Stomach smooth muscle (tissue), 2 donors: ENCODE measurements around the gene QSOX2.

ENCODE experiments used
- H3K27ac ChIP-seq: one replicate; pipeline ENCODE4 v1.7.0; 2013; ENCODE audit warnings: mild to moderate bottlenecking, low read length, inconsistent platforms
- H3K27me3 ChIP-seq, 2 donors: one replicate each; pipeline ENCODE4 v1.7.0; 2013; ENCODE audit warnings: low read length in 2 of 2; ENCODE audit not compliant: insufficient read depth in 2 of 2, control insufficient read depth in 1 of 2
- H3K36me3 ChIP-seq, 2 donors: one replicate each; pipeline ENCODE4 v1.7.0; 2013; ENCODE audit warnings: low read length in 2 of 2; ENCODE audit not compliant: control insufficient read depth in 2 of 2, insufficient read depth in 2 of 2
- H3K4me1 ChIP-seq: one replicate; pipeline ENCODE4 v1.7.0; 2013; ENCODE audit warnings: low read length; ENCODE audit not compliant: control insufficient read depth, insufficient read depth
- H3K4me3 ChIP-seq, 2 donors: one replicate each; pipeline ENCODE4 v1.7.0; 2013; ENCODE audit warnings: low read length in 2 of 2
- H3K9ac ChIP-seq, 2 donors: one replicate each; pipeline ENCODE4 v1.7.0; 2013; ENCODE audit warnings: low read length in 2 of 2, mild to moderate bottlenecking in 1 of 2
- H3K9me3 ChIP-seq, 2 donors: one replicate each; pipeline ENCODE4 v1.7.0; 2013; ENCODE audit warnings: low read length in 2 of 2; ENCODE audit not compliant: control insufficient read depth in 2 of 2
- donor health status: healthy.
- donor health status: Pancreatic carcinoma.

The QSOX2 gene

DNA sequence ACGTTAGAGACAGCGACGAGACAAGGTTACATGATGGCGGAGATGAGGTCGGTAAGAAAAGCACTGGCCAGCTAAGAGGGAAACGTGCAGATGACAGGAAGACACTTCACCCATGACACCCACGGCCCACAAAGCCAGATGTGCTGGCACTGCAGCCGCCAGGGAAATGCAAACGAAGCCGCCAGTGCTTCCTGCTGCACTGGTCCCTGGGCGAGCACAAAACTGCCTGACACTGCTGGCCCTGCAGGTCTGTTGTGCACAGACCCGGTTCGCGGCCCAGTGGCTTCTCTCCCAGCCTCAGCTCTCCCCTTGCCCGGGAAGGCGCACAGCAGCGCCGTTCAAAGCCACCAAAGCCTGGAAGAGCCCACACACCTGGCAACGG lies 20.3 kb downstream of the QSOX2 start:
- Histone ChIP-seq H3K36me3 (peaks cover 11 to 23% of the 10 kb centered on the region in 2 donors), H3K27ac (no peak overlapping the region), H3K4me3 (no peak overlapping the region)

DNA sequence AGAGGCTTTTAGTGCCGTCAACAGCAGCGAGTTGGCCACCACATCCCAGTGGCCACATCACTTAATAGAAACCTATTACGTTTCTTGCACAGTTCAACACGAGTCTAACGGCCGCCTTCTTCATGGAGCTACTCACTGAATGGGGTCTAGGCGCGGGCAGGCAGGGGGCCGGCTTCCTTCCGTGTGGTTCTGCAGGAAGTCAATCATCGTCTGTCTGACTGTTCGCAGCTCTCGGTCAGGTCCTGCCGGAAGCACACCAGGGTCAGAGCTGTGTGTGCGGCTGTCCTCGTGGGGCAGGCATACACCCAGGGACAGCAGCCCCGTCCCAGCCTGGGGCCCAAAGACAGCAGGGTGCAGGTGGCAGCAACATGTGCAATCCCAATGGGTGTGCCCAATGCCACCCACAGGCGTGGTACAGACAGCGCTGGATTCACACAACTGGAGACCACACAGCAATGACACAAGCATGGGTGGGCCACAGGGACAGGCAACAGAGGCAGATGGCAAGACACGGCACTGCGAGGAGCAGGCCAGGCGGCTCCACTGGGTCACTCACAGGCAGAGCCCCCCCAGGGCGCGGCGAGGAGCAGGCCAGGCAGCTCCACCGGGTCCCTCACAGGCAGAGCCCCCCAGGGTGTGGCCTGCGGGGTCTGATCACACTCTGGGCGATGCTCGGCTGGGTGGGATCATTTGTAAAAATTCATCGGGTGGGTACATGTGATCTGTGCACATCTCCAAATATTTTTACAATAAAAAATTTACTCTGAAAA lies 21.6 kb downstream of the QSOX2 start:
- no peak overlapping the region for H3K27ac ChIP-seq
- H3K4me3 ChIP-seq = no peak overlapping the region
- no peak overlapping the region for H3K9ac ChIP-seq
- peaks cover 11 to 25% of the 10 kb centered on the region in 2 donors for H3K36me3 ChIP-seq
- H3K27me3 ChIP-seq = no peaks in the 10 kb centered on the region
- no peaks in the 10 kb centered on the region for H3K9me3 ChIP-seq
- H3K4me1 ChIP-seq = no peaks in the 10 kb centered on the region

More for the DNA sequence above, 20.3 kb downstream of the QSOX2 start:
- Histone ChIP-seq H3K27me3 (no peaks in the 10 kb centered on the region), H3K4me1 (no peaks in the 10 kb centered on the region), H3K9ac (no peak overlapping the region), H3K9me3 (no peaks in the 10 kb centered on the region)

DNA sequence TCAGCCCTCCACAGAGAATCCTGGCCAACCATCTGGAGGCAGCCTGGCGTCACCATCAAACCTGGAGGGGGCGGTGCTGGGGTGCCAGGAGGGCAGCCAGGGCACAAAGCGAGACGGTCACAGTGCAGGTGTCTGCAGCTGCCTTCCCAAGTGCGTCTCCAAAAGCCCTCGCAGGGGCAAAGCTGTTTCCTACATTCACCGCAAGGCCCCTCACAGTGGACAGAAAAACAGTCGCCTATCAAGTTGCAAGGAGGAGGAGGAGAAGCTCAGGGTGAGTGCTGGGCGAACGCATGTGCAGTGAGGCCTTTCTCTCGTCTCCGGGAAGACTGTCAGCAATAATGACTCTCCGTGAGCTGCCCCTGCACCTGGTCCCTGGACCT lies 22.7 kb downstream of the QSOX2 start:
- no peak overlapping the region for H3K9ac ChIP-seq
- H3K27me3 ChIP-seq = no peaks in the 10 kb centered on the region
- H3K36me3 ChIP-seq = peaks cover 13 to 26% of the 10 kb centered on the region in 2 donors
- no peaks in the 10 kb centered on the region for H3K4me1 ChIP-seq
- H3K27ac ChIP-seq = no peak overlapping the region
- H3K4me3 ChIP-seq = no peak overlapping the region
- H3K9me3 ChIP-seq = no peaks in the 10 kb centered on the region

DNA sequence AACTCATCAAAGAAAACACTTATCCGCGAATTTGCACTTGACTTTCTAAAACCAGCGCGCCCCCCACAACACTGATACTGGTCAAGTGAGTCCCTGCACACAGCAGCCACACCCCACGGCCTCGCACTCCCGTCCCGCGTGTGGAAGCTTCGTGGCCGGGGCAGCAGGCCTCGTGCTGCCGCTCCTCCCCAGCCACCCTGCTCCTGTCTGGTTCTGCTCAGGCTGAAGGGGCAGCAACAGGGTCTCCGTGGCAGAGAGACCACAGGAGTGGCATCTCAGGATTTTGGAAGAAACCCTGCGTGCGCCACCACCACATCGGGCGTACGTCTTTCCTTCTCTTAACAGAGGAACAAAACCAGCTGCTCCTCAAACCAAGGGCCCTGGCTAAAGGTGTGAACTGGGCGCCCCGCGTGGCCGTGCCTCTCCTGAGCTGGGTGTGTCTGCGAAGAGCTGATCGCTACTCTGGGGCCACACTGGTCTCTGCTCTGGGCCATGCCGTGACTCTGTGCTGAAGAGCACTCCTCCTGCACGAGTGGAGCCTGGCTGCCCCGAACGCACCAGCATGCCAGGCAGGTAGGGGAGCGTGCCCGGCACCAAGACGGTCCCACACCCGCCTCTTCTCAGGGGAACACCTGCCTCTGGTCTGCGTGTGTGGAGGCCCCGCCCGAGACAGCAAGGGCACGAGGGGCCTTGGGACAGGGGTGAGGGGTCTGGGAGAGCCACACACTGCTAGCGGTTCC lies 23.3 kb downstream of the QSOX2 start:
- no peak overlapping the region for H3K4me3 ChIP-seq

DNA sequence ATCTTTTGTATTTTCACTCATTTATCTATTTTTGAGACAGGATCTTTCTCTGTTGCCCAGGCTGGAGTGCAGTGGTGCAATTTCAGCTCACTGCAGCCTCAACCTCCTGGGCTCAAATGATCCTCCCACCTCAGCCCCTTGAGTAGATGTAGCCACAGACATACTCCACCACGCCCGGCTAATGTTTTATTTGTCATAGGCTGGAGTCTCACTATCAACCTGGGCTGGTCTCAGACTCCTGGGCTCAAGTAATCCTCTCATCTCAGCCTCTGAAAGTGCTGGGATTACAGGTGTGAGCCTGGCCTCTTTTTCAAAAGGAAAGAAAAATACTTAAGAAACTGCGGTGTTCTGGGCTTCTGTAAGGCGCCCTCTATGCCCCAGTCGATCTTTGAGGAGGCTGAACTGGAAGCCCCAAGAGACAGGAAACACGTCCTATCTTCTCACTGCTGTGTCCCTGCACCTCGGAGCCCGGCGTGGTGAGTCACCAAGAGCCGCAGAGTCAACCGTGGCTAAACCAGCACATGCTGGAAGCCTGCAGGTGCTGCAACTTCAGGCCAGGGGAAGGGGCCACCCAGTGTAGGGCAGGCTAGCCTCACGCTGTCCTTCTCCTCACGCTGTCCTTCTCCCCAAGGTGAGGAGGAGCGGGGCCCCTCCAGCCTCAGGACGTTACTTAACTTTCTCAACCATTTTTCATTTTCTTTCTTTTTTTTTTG lies 25.4 kb downstream of the QSOX2 start:
- H3K9ac ChIP-seq = no peak overlapping the region
- peaks cover 26 to 34% of the 10 kb centered on the region in 2 donors for H3K36me3 ChIP-seq
- H3K9me3 ChIP-seq = no peaks in the 10 kb centered on the region
- H3K4me3 ChIP-seq = no peak overlapping the region
- H3K4me1 ChIP-seq = no peaks in the 10 kb centered on the region
- H3K27me3 ChIP-seq = no peaks in the 10 kb centered on the region
- no peak overlapping the region for H3K27ac ChIP-seq

More for the DNA sequence above, 23.3 kb downstream of the QSOX2 start:
- no peak overlapping the region for H3K9ac ChIP-seq
- H3K27me3 ChIP-seq = no peaks in the 10 kb centered on the region
- no peak overlapping the region for H3K27ac ChIP-seq
- H3K9me3 ChIP-seq = no peaks in the 10 kb centered on the region
- H3K36me3 ChIP-seq = peaks cover 17 to 29% of the 10 kb centered on the region in 2 donors
- H3K4me1 ChIP-seq = no peaks in the 10 kb centered on the region

DNA sequence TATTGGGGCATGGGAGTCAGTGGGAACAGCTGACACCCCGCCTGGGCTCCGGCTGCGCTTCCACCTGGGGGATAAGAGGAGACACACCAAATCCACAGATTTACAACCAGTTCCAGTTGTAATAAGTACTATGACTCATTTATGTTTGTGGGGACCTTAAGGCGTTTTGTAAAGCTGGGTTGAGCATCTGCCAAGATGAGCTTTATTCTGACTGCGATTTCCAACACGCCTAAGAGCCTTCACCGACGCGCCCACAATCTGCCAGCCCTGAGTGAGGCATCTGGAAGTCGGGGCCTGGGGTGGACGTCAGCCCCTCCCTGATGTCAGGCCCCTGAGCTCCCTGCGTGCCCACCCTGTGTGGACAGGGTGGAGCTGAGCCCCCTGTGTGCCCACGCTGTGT lies 26.3 kb downstream of the QSOX2 start:
- H3K27me3 ChIP-seq = no peaks in the 10 kb centered on the region
- no peak overlapping the region for H3K27ac ChIP-seq
- no peaks in the 10 kb centered on the region for H3K4me1 ChIP-seq
- H3K36me3 ChIP-seq = peaks cover 34 to 37% of the 10 kb centered on the region in 2 donors
- H3K4me3 ChIP-seq = no peak overlapping the region
- no peak overlapping the region for H3K9ac ChIP-seq
- no peaks in the 10 kb centered on the region for H3K9me3 ChIP-seq

DNA sequence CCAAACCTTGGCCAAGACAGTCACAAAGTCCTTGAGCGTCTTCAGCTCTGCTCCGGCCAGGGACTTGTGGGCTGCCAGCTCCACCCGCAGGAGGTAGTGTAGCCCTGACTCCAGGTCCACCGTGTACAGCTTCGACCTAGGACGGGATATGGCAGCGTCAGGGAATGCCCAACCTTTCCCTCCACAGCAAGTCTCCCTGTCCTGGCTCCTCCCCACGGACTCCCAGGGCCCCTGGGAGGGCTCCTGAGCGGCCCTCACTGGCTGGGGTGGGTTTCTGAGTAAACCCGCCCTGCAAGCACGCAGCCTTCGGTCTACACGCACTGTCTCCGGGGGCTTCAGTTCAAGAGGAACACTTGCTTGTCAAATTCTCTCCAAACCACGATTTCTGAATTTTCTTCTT lies 26.9 kb downstream of the QSOX2 start:
- no peak overlapping the region for H3K4me3 ChIP-seq
- H3K9me3 ChIP-seq = no peaks in the 10 kb centered on the region
- no peaks in the 10 kb centered on the region for H3K27me3 ChIP-seq
- H3K36me3 ChIP-seq = peaks cover 33 to 37% of the 10 kb centered on the region in 2 donors
- no peak overlapping the region for H3K27ac ChIP-seq
- H3K9ac ChIP-seq = no peak overlapping the region
- no peaks in the 10 kb centered on the region for H3K4me1 ChIP-seq

DNA sequence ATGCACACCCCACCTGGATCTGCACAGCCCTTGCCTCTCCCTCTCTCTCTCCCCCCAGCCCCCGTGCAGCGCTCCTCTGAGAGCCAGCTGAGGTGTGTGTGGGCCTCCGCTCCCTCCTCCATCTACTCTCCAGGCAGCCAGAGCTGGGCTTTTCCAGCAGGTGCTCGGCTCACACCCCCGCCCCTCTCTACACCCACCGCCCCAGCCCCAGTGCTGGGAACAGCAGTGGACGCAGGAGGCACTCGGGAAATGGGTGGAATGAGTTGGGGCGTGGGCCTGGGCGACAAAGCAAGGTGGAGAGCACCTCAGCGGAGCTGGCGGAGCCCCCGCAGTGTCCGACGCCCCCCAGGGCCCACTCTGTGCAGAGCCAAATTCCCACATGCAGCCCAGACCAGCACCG lies 27.3 kb downstream of the QSOX2 start:
- Histone ChIP-seq H3K9me3 (no peaks in the 10 kb centered on the region), H3K9ac (no peak overlapping the region), H3K36me3 (peaks cover 31 to 36% of the 10 kb centered on the region in 2 donors), H3K4me1 (no peaks in the 10 kb centered on the region), H3K4me3 (no peak overlapping the region), H3K27ac (no peak overlapping the region), H3K27me3 (no peaks in the 10 kb centered on the region)

DNA sequence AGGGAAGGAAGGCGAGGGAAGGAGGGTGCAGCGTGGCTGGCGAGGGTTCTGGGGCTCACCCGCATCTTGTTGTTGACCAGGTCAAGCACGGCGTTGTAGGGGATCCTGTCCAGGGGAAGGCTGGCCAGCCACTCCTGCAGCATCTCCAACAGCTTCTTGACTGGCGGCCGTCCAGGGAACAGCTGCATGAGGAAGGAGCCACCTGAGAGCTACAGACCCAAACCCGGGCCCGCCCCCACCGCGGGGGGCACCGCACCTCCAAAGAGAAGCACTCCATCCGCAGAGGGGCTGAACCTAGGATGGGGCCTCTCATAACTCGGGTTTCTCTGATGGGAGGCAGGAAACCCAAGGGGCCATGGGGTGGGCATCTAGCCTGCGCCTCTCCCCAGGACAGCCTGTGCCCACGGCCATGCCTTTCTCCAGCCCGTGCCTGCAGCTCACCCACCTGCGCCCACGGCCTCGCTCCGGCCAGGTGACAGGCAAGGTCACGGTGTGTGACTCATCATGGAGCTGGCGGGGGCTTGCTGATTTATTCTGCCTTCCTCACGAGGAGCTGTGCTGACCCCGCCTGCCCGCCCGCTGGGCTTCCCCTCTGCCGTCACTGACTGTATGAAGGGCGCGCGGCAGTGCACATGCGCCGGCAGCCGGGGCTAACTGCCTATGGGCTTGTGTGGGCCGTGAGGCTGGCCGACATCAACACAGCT lies 28.9 kb downstream of the QSOX2 start:
- Histone ChIP-seq H3K36me3 (peaks cover 23 to 39% of the 10 kb centered on the region in 2 donors), H3K9ac (no peak overlapping the region), H3K27me3 (no peaks in the 10 kb centered on the region), H3K4me3 (no peak overlapping the region), H3K4me1 (no peaks in the 10 kb centered on the region), H3K27ac (no peak overlapping the region), H3K9me3 (no peaks in the 10 kb centered on the region)

DNA sequence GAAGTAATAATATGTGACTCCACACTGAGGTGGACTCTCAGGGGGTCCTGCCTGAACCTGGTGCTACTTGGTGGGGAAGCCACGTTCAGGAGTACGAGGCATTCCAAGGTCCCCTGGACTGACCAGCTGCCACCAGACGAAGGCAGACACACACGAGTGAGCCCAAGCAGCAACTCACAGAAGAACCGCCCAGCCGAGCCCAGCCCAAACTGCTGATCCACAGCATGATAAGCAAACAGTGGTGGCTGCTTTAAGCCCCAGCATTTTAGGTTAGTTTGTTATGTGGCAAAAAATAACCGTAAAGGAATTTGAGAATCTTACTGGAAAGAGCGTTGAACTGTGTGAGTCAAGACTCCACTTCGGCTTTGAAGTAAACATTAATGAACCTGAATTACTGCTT lies 31.9 kb downstream of the QSOX2 start:
- no peaks in the 10 kb centered on the region for H3K27me3 ChIP-seq
- no peaks in the 10 kb centered on the region for H3K4me1 ChIP-seq
- no peak overlapping the region for H3K27ac ChIP-seq
- H3K9ac ChIP-seq = no peak overlapping the region
- H3K4me3 ChIP-seq = no peak overlapping the region
- H3K36me3 ChIP-seq = peaks cover 22 to 32% of the 10 kb centered on the region in 2 donors
- H3K9me3 ChIP-seq = no peaks in the 10 kb centered on the region
